Measurements from ENCODE around the gene TMEM245.

The TMEM245 gene

DNA sequence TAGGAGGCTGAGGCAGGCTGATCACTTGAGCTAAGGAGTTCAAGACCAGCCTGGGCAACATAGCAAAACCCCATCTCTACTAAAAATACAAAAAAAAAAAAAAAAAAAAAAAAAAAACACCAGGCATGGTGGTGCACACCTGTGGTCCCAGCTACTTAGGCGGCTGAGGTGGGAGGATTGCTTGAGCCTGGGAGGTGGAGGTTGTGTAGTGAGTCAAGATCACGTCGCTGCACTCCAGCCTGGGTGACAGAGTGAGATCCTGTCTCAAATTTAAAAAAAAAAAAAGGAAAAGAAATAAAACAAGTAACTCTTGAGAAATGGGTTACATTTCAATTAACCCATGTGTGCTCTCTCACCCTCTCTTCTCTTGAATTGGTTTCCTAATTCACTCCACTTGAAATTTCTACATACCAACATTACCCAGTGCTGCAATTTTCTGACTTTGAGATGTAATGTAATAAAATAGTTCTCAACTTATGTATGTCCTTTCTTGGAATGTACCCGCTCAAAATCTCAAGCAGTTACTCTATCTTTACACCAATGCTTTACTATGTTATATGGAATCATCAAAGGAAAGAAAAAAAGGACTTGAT, 35.8 kb downstream of the TMEM245 start:
- TF ChIP-seq POLR2A (IDR thresholded peaks at IDR 0.05; ENCODE audit: extremely low read depth, insufficient read length): no peak
- H3K4me3 ChIP-seq (ENCODE audit: low read depth, low read length): no peak overlapping the region
- DNase-seq (ENCODE audit: low read depth): no peak

GRCh38 chr9:109083141-109083540, 36.6 kb downstream of the TMEM245 start:
- no peak for DNase-seq (ENCODE audit: low read depth)
- H3K4me3 ChIP-seq (ENCODE audit: low read depth, low read length): no peak overlapping the region
- no peak for TF ChIP-seq MYC (IDR thresholded peaks at IDR 0.05; ENCODE audit: low read depth, low read length)
- TF ChIP-seq, protein P1, sequence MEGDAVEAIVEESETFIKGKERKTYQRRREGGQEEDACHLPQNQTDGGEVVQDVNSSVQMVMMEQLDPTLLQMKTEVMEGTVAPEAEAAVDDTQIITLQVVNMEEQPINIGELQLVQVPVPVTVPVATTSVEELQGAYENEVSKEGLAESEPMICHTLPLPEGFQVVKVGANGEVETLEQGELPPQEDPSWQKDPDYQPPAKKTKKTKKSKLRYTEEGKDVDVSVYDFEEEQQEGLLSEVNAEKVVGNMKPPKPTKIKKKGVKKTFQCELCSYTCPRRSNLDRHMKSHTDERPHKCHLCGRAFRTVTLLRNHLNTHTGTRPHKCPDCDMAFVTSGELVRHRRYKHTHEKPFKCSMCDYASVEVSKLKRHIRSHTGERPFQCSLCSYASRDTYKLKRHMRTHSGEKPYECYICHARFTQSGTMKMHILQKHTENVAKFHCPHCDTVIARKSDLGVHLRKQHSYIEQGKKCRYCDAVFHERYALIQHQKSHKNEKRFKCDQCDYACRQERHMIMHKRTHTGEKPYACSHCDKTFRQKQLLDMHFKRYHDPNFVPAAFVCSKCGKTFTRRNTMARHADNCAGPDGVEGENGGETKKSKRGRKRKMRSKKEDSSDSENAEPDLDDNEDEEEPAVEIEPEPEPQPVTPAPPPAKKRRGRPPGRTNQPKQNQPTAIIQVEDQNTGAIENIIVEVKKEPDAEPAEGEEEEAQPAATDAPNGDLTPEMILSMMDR (IDR thresholded peaks at IDR 0.05; ENCODE audit: low read depth, low read length): no peak
- no peak for TF ChIP-seq MAX (IDR thresholded peaks at IDR 0.05; ENCODE audit: low read depth, low read length)
- no peak for TF ChIP-seq POLR2A (IDR thresholded peaks at IDR 0.05; ENCODE audit: extremely low read depth, insufficient read length)

DNA sequence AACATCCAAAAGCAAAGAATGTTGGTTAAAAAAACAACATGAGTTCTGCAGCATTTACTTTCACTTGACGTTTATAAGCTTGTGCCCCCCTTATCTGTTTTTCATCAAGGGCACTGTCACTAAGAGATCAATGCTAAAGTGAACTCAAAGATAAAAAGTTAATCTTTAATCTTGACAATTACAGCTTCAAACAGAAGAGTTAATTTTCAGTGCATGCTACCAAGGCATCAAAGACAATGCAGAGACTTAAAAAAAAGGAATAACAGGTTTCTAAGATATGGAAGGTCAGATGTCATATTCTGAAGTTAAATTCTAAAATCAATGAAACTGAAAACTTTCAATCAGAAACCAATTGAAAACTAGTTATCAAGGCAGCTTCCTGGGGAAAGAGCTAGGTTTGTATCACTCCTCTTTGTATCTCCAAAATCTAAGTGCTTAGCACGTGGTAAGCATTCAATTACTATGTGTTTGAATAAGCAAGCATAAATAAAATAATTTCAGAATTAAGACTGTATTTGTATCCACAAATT, 37.6 kb downstream of the TMEM245 start:
- DNase-seq (ENCODE audit: low read depth): no peak
- TF ChIP-seq POLR2A (IDR thresholded peaks at IDR 0.05; ENCODE audit: extremely low read depth, insufficient read length) (no peak), MAX (IDR thresholded peaks at IDR 0.05; ENCODE audit: low read depth, low read length) (no peak), MYC (IDR thresholded peaks at IDR 0.05; ENCODE audit: low read depth, low read length) (no peak)
- TF ChIP-seq, protein P1 (IDR thresholded peaks at IDR 0.05; ENCODE audit: low read depth, low read length): no peak
- no peak overlapping the region for H3K4me3 ChIP-seq (ENCODE audit: low read depth, low read length)

- no peak for DNase-seq (ENCODE audit: low read depth)
- H3K4me3 ChIP-seq (ENCODE audit: low read depth, low read length): no peak overlapping the region
- TF ChIP-seq, protein P1 (IDR thresholded peaks at IDR 0.05; ENCODE audit: low read depth, low read length): no peak
- TF ChIP-seq MAX (IDR thresholded peaks at IDR 0.05; ENCODE audit: low read depth, low read length) (no peak), MYC (IDR thresholded peaks at IDR 0.05; ENCODE audit: low read depth, low read length) (no peak), POLR2A (IDR thresholded peaks at IDR 0.05; ENCODE audit: extremely low read depth, insufficient read length) (no peak)
Observed at GRCh38 chr9:109074236-109074889, 45.4 kb downstream of the TMEM245 start.

- H3K4me3 ChIP-seq (ENCODE audit: low read depth, low read length): no peak overlapping the region
- no peak for DNase-seq (ENCODE audit: low read depth)
Observed at GRCh38 chr9:109072821-109073435, 46.8 kb downstream of the TMEM245 start.

More at GRCh38 chr9:109072821-109073435, 46.8 kb downstream of the TMEM245 start:
- TF ChIP-seq MYC (IDR thresholded peaks at IDR 0.05; ENCODE audit: low read depth, low read length): no peak
- TF ChIP-seq, protein P1 (IDR thresholded peaks at IDR 0.05; ENCODE audit: low read depth, low read length): no peak
- TF ChIP-seq POLR2A (IDR thresholded peaks at IDR 0.05; ENCODE audit: extremely low read depth, insufficient read length): no peak
- no peak for TF ChIP-seq MAX (IDR thresholded peaks at IDR 0.05; ENCODE audit: low read depth, low read length)
